HG03342 (cell line): ENCODE data around the gene CYP24A1.

Experiments
- ATAC-seq: cut with Tn5 transposase; IDR thresholded peaks from one replicate; pipeline ENCODE4 v1.9.1; 2021; ENCODE audit warnings: mild to moderate bottlenecking, moderate library complexity; ENCODE audit not compliant: unreplicated experiment

CYP24A1 gene

DNA sequence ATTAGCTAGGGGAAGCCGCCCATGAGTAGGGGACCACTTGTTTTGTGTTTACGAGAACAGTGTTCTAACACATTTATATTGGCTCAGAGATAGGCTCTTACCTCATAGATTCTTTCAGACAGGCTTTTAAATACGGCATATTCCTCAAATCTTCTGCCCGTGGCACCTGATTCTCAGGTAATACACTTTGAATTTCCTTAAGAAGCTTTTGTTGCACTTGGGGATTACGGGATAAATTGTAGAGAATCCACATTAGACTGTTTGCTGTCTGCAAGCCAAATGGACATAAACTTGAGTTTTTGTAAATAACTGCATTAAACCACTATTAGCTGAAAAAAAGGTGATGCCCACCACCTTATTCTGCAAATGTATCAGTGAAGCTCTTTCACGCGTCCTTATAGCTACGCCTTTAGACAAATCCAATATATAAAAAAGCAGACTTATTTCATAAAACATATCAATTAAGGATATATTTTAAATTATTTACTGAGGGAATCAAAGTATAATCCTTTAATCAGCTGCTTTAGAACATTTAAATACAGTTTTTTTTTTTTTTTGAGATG is 14.8 kb downstream of the CYP24A1 start:
- no peak for ATAC-seq

GRCh38 chr20:54158226-54158625 is 15.6 kb downstream of the CYP24A1 start:
- no peak for ATAC-seq

- ATAC-seq, result no peak
These were observed 16.6 kb downstream of the CYP24A1 start for GRCh38 chr20:54156981-54157835.

- no peak for ATAC-seq
These were observed 17.3 kb downstream of the CYP24A1 start for GRCh38 chr20:54156522-54156921.

DNA sequence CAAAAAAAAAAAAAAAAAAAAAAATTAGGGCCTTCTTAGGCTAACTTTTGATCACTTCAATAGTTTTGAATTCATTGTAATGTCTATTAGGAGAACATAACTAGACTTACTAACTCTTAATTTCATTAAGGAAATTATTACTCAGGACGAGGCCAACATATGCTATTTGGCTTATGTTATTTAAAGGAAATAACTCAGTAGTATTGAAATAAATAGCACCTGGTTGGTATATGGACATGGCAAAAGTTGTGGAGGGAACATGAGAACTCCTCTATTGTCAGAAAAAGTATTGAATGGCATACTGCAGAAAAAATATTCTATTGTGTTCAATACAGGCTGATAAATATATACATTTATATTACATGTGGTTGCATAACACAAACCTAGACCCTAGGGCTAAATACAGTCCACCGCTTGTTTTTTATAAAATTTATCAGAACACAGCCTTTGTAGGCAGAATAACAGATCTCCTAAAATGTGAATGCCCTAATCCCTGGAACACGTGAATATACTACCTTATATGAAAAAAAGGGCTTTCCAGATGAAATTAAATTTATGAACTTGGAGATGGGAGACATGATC is 18.0 kb downstream of the CYP24A1 start:
- ATAC-seq, result no peak

DNA sequence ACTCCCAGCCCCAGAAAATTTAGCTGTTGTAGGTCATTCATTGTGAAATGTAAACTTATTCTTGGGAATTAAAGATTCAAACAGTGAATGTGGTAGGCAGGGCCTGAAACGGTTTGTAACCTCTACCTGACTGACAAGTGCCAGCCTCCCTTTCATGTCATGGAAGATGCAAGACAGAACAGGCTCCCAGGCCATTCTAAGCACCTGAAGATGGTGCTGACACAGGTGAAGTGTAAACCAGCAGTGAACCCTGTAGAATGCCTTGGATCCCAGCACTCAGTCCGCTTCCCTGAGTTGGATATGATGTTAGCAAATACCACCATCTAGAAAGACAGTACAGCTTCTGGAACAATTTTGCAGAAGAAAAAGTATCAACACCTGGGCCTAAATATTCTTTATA is 19.3 kb downstream of the CYP24A1 start:
- no peak for ATAC-seq

DNA sequence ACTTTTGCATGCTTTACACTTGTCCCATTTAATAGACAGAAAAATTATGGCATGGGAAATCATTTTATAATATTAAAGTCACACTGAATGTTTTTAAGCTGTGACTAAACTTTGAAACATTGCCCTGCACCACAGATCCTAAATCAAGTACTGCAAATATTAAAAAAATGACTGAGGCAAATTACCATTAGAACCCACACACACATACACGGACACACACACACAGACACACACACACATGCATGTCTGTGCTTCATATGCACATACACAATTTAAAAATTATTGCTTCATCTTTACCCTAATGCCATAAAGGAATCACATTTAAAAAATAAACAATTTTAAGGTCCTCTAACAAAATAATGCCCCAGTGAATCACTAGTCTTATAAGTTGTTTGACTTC is 19.9 kb downstream of the CYP24A1 start:
- no peak for ATAC-seq

DNA sequence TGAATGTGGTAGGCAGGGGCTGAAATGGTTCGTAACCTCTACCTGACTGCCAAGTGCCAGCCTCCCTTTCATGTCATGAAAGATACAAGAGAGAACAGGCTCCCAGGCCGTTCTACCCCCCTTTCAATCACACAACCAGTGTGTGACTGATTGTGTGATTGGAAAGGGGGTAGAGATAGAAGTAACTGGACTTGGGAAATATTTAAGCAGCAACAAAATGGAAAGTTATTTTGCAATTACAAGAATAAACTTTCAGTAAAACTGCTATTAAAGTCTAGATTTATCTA is 20.8 kb downstream of the CYP24A1 start:
- ATAC-seq, result no peak

GRCh38 chr20:54152227-54153040 is 21.4 kb downstream of the CYP24A1 start:
- no peak for ATAC-seq

DNA sequence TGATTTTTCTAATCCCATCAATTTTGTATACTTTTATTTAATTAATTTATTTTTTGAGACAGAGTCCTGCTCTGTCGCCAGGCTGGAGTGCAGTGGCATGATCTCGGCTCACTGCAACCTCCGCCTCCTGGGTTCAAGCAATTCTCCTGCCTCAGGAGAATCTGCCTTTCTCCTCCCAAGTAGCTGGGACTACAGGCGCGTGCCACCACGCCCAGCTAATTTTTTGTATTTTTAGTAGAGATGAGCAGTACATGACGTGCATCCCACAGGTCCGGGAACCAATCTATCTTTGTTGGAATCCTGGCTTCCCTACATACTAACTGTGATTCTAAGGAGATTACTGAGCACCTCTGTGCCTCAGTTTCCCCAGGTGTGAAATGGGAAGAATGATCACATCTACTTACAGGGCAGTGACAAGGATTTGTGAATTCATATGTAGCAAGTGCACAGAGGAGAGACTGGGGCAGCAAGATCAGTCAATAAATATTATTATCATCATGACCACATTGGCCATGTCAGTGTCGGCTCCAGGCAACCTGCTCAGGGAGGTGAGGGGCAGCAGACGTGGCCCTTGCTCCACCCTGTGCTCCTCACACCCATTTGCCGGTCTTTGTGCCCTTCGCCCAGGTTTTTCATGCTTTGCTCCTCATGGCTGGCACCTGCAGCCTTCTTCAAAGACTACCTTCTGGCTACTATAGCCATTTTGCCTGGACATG is 22.1 kb downstream of the CYP24A1 start:
- ATAC-seq, result no peak

- ATAC-seq, result no peak
These were observed 22.7 kb downstream of the CYP24A1 start for GRCh38 chr20:54151075-54151439.

DNA sequence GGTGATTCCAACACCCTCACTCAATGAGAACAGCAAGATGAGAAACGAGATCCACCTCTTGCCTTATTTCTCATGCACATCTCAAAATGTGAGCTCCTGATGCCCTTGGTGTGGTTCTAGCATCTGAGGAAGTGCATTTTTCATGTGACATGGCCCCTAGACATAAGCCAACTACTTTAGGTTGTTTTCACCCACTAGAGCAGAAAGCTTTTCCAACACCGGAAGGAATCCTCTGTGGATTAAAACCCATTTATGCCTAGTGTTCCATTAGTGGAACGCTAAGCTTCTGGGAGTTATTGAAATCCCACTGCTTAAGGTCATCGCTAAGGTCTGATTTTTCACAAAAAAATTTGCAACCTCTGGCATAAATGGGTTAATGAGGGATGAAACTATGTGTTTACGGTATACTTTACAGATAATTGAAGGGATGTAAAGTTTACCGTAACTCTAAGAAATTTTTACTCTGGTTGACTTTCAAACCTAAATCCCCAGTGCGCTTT is 24.0 kb downstream of the CYP24A1 start:
- no peak for ATAC-seq

GRCh38 chr20:54148947-54149764 is 24.6 kb downstream of the CYP24A1 start:
- no peak for ATAC-seq

DNA sequence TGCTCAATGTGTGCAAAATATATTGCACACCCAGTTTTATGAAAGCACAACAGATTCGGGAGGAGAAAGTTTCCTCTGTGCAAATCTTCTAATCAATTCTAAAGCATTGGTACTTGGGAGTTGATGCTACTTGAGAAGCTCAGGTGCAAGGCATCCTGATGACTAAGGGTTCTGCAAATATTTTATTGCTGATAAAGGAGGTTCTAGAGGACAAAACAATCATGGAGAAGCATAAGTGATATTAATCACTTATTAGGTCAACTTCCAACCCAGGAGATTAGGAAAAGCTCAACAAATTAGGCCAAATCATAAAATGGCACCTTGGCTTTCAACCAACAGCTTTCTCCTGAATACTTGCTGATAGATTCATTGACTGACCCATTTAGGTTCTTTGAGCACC is 27.1 kb downstream of the CYP24A1 start:
- no peak for ATAC-seq

DNA sequence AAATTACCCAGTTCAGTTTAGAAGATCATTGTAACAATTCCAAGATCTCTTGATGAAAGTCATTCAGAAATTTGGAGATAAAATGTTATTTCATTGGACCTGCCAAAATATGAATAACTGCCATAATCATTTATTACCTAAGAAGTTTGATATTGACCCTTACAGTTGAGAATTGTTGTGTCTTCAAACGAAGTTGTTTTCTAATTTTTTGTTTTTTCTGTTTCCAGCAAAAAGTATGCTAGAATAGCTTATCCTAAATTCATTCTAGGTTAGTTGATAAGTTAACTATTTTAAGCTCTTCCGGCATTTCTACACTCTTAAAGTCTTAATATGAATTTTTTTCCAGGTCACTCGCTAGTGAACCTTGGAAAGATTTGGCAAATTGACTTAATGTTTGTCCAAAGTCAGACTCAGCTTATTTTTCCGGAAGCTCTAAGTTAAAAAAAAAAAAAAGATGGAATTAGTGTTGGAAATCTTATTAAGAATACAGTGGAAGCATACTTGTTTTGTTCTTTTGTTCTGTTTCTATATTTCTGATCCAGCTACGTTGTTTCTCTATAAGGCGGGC is 28.9 kb downstream of the CYP24A1 start:
- ATAC-seq, result no peak

DNA sequence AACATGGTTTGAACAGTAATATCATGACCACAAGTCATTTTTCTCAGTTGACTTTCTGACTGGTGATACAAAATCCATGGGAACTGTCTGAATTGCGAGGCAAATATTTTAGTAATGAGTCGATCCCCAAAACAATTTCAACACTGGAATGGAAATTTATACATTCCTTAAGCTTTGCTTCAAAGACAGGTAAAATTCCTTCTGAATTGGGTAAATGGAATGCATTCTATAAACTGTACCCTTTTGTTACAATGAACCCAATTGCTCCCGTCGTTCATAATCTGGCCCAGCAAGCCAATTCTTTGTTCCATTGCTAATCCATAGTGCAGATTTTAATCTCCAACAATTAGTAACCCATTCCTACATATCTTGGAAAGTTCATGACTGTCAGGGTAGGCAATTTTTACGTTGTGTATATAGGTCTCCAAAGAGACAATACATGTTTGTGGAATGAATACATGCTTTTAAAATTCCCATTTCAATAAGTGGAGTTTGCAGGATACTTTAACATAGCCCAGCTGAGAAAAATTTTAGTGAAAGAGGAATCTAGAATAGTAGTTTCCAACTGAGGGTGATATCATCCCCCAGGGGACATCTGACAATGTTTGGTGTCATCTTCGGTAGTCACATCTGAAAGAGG is 32.7 kb downstream of the CYP24A1 start:
- no peak for ATAC-seq

GRCh38 chr20:54140486-54140885 is 33.3 kb downstream of the CYP24A1 start:
- ATAC-seq, result no peak

GRCh38 chr20:54140067-54140466 is 33.7 kb downstream of the CYP24A1 start:
- ATAC-seq, result no peak

DNA sequence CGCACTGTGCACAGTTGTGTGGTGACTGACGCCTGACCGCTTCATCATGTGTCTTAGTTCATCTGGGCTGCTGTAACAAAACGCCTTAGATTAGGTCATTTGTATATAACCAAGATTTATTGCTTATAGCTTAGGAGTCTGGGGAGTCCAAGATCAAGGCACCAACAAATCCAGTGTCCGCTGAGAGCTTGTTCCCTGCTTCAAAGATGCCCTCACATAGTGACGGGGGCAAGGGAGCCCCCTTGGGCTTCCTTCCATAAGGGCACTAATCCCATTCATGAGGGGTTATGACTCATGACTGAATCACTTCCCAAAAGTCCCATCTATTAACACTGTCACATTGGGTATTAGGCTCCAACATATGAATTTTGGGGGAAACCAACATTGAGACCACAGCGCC is 34.6 kb downstream of the CYP24A1 start:
- ATAC-seq, result no peak
